Dedifferentiated amniotic fluid mesenchymal stem cell (primary cell): Measurements from ENCODE around the gene PSG4.
"Not testable (repeated sequence)": the region's sequence is repeated elsewhere in the genome, so short reads cannot be mapped to it uniquely, and the experiment has no call there.

Source experiments
- DNase-seq: peaks from one replicate; pipeline ENCODE4 v3.0.0-alpha.2; 2016; ENCODE audit errors: extremely low spot score

Gene PSG4

DNA sequence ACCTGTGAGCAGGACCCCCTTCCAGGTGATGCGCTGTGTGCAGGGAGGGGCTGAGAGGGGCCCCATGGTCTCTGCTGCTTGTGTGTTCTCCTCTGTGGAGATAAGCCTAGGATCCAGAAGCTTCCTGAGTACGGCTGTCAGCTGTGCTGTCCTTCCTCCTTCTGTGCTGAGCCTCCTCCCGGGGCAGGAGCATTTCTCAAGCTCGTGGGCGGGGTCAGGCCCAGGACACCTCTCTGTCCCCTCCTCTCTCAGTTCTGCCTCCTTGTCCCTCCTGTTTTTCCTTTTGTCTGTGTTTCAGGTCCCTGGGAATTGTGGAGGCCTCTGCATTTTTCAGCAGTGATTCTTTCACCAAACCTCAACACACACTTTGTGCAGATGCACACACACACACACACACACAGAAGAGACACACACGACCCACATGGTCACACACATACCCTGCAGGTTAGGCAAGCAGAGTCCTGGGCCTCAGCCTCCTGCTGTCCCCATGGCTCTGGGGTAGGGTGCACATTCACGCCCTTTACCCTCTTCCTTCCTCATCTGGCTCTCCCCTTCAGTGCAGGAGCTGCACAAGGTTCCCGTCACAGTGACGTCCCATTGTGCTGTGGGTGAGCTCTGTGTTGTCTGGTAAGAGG is at the start of gene PSG4:
Gene PSG4, minus strand, starts transcription at position 168 of the 635 bp plus-strand sequence. Its CDS starts 102 bp downstream, at position 66.
- not testable (repeated sequence) for DNase-seq

DNA sequence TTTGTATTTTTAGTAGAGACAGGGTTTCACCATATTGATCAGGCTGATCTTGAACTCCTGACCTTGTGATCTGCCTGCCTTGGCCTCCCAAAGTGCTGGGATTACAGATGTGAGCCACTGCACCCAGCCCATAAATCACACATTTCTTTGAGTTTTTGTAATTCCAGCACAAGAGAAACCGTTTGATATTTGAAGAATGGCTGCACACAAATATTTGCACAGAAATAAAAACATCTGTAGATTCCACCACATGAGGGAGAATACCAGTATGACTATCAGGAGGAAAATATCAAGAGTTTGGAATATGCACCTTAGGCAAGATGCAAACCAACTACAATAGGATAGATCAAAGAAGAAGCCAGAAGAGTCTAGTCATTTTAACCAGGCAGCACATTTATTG is 46.0 kb upstream of the PSG4 start:
- DNase-seq, result not testable (repeated sequence)

GRCh38 chr19:43250296-43250695 is 44.9 kb upstream of the PSG4 start:
- not testable (repeated sequence) for DNase-seq

GRCh38 chr19:43248635-43249002 is 43.2 kb upstream of the PSG4 start:
- not testable (repeated sequence) for DNase-seq

GRCh38 chr19:43247243-43247880 is 41.9 kb upstream of the PSG4 start:
- DNase-seq, result not testable (repeated sequence)

- not testable (repeated sequence) for DNase-seq
These were observed 40.4 kb upstream of the PSG4 start for GRCh38 chr19:43245848-43246247.

- not testable (repeated sequence) for DNase-seq
These were observed 36.8 kb upstream of the PSG4 start for GRCh38 chr19:43242211-43242610.

DNA sequence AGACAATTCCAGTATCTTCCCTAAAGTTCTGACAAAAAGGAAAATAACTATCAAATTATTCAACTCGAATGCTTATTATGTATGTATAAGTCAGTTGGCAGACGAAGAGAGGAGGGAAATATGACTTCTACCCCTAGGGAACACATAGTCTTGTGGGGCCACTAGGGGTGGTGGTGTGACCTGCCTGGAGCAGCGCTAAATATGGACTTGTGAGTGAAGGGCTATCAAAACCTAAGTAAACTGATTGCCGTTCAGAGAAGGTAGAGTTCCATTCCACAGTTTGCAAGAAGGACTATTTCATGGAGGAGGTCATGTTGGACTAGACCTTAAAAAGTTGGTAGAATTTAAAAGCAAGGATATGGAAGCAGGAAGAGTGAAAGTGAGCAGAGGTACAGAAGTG is 32.8 kb upstream of the PSG4 start:
- not testable (repeated sequence) for DNase-seq

DNA sequence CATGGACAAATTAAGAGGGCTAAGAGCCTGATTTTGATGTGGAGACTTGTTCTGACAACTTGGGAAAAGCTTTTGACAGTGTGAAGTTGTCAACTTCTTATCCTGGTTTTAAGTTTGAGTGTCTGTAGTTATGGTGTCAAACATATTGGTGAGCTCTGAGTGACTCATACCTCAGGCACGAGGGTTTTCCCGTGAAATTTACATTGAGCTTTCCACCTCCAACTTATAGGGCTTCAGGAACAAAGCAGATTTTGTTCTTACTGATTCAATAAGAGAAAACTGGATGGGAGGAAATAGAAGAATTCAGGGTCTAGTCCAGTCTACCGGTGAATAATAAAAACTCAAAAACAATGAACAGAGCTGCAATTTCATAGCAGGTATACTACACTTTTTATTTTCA is 30.2 kb upstream of the PSG4 start:
- not testable (repeated sequence) for DNase-seq

DNA sequence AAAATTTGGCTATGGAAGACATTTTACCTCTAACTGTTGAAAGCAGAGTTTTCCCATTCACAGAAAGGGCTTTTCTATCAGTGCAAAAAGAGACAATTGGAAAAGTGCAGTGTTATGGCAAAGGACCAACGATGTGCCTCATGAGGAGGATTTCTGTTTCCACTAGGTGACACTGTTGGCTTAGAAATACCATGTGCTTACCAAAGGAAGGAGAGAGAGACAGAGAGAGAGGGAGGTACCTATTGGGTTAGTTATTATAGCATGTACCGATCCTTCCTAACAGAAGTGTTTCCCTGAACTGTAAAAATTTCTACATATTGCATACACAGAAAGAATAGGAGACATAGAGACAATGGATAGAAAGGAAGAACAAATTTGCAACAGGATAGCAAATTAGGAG is 23.9 kb upstream of the PSG4 start:
- peak; percentile 73 for DNase-seq

DNA sequence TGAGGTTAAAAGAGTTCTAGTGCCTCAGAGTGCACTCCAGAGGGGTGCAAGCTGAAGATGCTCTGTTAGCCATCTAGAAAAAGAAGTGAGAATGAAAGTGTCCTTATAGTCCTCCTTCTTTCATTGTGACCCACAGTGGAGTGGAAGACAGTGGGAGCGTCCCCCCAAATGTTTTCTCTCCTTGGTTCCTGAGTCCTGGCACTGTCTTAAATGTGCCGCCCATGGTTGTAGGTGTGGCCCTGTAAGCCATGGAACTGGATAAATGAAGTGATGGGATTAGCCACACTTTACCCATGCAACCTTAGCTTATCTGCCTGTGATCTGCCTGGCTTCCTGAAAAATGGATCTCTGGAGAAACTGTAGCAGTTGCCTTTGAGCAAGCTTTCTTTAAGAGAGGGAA is 23.3 kb upstream of the PSG4 start:
- DNase-seq, result not testable (repeated sequence)

GRCh38 chr19:43226986-43227385 is 21.5 kb upstream of the PSG4 start:
- not testable (repeated sequence) for DNase-seq

- no peak for DNase-seq
These were observed 19.4 kb upstream of the PSG4 start for GRCh38 chr19:43224855-43225253.

DNA sequence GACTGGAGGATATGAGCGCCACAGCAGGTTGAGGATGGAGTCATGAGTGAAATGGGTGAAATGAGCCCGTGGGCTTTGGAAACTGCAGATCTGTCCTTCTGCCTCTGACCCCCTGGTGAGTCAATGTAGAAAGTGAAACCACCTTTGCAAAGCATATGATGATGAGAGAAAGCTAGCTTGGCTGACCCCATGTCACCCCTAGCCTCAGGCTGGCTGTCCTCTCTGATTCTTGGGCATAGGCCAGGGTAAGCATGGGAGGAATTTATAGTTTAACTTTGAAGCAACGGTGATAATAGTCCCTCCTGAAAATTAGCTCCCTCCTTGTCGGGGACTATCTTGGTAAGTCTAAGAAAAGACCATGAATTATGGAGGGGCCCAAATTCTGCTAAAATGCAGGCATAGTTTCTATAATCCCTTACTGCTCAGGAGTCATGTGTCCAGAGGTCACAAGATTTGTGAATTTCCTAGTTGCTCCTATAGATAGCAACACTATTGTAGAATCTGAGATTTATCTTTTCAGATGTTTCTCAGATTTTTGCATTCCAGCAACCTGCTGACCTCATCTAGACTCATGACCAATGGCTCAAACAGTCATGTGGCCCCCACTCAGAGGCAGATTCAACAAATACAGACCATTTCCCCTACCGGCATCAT is 18.9 kb upstream of the PSG4 start:
- DNase-seq, result not testable (repeated sequence)

DNA sequence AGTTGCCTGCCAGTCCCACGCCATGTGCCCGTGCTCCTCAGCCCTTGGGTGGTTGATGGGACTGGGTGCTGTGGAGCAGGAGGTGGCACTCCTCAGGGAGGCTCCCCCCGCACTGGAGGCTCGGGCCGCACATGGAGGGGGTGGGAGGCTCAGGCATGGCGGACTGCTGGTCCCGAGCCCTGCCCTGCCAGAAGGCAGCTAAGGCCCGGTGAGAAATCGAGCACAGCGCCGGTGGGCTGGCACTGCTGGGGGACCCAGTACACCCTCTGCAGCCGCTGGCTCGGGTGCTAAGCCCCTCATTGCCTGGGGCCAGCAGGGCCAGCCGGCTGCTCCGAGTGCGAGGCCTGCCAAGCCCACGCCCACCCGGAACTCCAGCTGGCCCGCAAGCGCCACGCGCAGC is 16.5 kb upstream of the PSG4 start:
- DNase-seq, result not testable (repeated sequence)

GRCh38 chr19:43219136-43219535 is 13.7 kb upstream of the PSG4 start:
- not testable (repeated sequence) for DNase-seq

DNA sequence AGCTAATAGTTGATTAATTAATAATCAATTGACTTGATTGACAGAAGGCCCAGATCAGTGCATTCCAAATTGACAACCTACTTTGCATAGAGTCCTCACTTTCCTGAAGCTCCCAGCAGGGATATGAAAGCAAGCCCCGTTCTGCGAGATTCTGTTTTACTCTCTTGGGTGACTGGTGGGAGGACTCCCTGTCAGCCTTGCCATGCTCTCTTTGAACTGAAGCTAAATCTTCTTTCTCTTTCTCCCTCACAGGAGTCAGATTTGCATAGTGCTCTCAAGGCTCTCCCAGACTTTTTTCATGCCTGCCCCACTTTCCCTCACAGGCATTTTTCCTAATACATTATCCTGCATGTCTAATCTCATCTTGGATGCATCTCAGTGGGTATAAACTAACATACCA is 10.4 kb upstream of the PSG4 start:
- not testable (repeated sequence) for DNase-seq

- DNase-seq, result no peak
These were observed 2.6 kb upstream of the PSG4 start for GRCh38 chr19:43207991-43208390.

DNA sequence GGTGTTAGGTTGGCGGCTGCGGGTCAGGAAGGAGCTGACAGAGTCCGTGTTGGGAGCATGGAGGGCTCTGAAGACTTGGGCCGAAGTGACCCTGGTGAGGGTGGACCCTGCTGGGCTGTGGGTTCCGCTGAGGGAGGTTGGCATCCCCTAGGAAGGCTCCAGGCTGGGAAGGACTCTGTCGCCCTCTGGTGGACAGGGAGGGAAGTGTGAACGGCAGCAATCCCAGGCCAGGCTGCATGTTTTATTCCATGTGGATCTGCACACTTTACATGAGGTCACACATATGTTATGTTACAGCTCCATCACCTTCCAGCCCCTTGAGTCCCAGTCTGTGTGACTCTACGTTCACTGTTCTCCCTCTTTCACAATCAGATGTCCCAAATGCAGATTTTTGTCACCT is 1.7 kb upstream of the PSG4 start:
- DNase-seq, result not testable (repeated sequence)

- DNase-seq, result not testable (repeated sequence)
These were observed 1.8 kb downstream of the PSG4 start for GRCh38 chr19:43203611-43204010.

DNA sequence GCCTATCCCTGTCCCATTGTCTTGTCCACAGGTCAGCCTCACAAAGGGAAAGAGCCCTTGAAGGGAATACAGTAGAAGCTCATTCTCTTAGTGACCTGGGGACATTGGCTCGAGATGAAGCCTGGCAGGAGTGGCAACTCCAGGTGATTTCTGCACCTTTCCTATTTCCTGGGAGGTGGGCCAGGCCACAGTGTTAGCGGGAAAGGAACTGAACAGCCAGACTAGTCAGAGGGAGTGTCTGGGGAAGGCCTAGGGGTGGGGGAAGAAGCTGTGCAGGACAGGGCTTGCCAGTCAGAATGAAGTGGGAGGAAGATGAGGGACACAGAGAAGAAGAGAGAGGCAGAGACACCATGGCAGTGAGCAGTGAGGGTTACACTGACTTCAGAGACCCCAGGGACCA is 3.5 kb downstream of the PSG4 start:
- DNase-seq, result not testable (repeated sequence)

- peak; percentile 61 for DNase-seq
These were observed 4.1 kb downstream of the PSG4 start for GRCh38 chr19:43201337-43201801.
